HG03520 (cell line): ENCODE data around the gene PABPN1L.

ENCODE experiments used
- ATAC-seq: cut with Tn5 transposase; IDR thresholded peaks from one replicate; pipeline ENCODE4 v1.9.1; 2021; ENCODE audit warnings: mild to moderate bottlenecking, moderate library complexity; ENCODE audit not compliant: unreplicated experiment

PABPN1L gene

GRCh38 chr16:88884569-88885271 is 18.3 kb upstream of the PABPN1L start:
- no peak for ATAC-seq

- no peak for ATAC-seq
Measured at GRCh38 chr16:88883946-88884345, 17.5 kb upstream of the PABPN1L start.

- ATAC-seq: no peak
Measured at GRCh38 chr16:88883117-88883895, 16.8 kb upstream of the PABPN1L start.

GRCh38 chr16:88882358-88883030 is 16.0 kb upstream of the PABPN1L start:
- ATAC-seq: no peak

DNA sequence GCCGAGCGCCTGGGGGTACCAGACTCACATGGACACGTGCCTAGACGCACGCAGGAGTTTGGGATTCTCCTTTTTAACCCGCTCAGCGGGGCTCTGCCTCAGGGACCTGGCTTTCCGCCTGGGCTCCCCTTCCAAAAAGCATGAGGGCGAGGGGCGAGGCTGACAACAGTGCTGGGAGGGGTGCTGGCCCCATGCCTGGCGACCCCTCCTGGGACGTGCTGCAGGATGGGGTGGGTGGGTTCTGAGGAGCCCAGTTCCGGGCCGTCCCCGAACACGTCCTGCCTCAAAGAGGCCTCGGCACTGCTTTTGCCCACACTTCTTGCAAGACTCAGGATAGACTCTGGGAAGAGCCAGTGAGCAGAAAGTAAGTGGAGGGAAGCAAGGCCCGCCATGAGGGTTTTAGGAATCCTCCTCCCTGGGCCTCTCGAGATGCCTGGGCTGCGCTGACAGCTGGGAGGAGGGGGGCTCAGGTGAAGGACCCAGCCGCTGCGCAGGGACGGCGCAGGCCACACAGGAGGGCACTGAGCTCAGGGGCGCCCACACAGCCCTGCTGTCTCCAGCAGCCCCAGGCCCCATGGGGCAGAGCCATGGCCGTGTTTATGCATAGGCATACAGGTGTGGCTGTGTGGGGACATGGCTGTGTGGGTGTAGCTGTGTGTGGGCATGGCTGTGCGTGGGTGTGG is 15.4 kb upstream of the PABPN1L start:
- no peak for ATAC-seq

DNA sequence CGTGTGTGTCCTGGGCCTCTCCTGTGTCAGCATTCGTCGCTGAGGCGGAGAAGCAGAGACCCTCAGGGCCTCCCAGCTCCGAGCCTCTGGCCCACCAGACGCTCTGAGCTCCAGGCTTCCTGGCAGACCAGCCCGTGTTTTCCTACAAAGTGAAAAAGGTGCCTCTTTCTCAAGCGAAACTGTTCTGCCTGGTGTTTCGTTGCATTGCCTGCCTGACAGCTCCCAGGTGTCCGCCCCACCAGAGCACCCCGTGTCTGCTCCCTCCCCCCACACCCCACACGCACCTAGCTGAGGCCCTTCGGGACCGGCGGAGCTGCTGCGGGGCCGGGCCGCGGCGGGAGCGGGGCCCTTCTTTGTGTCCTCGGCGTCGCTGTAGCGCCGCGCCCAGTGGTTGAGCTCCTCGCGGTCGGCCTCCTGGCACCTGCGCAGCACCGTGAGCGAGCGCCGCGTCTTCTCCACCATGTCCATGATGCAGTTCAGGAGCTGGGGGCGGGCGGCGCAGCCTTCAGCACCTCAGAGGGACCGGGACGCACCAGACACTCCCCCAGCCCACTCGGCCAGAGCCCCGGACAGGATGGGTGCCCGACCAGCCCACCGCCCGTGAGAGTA is 14.7 kb upstream of the PABPN1L start:
- no peak for ATAC-seq

- no peak for ATAC-seq
Measured at GRCh38 chr16:88880226-88881006, 14.0 kb upstream of the PABPN1L start.

DNA sequence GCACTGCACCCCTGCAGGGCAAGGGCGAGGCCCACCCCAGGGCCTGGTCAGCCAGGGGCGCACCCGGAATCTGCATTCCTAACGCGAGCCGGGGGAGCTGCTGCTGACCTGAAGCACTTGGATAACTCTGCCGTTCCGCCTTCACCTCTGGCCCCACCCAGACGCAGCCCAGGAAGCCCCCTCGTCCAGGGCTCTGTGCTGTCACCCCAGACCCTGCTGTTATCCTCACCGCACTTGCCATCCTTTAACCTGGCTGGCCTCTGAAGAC is 13.3 kb upstream of the PABPN1L start:
- ATAC-seq: no peak

GRCh38 chr16:88878967-88879787 is 12.7 kb upstream of the PABPN1L start:
- ATAC-seq: no peak

GRCh38 chr16:88878356-88878755 is 11.9 kb upstream of the PABPN1L start:
- ATAC-seq: no peak

- no peak for ATAC-seq
Measured at GRCh38 chr16:88877564-88878289, 11.3 kb upstream of the PABPN1L start.

- no peak for ATAC-seq
Measured at GRCh38 chr16:88876942-88877526, 10.6 kb upstream of the PABPN1L start.

DNA sequence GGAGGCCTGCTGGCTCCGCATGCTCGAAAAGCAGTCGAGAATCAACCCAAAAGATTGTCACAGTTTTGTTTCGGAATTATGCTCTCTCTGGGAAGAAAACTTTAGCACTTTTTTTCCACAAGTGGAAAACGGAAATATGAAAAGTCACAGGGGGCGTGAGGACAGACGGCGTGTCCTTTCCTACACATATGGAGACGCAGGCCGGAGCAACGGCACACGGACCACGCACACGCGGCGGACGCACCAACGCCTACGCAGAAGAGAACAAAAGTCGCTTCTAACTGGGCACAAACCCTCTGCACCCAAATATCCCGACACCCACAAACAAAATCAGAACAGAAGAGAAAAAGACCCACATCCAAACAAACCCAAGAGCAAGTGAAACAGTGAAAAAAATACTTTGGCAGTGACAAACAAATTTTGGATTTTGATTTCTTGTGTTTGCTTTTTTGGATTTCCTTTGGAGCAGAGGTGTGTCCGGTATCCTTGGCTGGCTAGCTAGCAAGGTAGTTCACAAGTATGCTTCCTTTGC is 9.3 kb upstream of the PABPN1L start:
- no peak for ATAC-seq

GRCh38 chr16:88874938-88875599 is 8.6 kb upstream of the PABPN1L start:
- ATAC-seq: no peak

DNA sequence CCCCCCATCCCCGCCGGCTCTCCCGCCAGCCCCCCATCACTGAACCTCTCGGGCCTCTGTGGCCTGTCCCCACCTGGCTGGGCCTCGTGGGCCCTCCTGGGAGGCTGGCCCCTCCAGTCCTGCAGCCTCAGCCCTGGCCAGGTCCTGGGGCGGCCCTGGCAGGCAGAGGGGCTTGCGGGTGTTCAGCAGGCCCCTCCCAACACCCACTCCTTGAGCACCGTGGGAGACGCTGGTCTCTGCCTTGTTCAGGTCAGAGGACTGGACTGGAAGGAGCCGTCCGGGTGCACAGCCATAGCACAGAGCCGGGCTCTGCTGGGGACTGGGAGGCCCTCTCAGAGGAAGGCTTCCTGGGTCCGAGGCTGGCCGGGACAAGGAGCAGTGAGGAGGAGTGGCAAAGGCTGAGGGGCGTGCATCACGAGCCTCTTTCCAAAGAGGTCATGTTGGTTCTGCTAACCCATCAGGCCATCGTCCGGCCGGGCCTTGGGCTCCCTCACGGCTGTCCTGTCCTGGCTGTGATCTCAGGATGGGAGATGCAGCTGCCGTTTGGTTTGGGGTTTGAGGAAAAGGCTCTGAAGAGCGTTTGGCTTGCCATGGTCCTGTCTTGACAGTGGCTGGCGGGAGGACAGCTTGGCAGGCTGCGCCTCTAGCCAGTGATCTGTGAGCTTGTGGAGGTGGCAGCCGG is 6.3 kb upstream of the PABPN1L start:
- ATAC-seq: no peak

- no peak for ATAC-seq
Measured at GRCh38 chr16:88871730-88872416, 5.4 kb upstream of the PABPN1L start.

DNA sequence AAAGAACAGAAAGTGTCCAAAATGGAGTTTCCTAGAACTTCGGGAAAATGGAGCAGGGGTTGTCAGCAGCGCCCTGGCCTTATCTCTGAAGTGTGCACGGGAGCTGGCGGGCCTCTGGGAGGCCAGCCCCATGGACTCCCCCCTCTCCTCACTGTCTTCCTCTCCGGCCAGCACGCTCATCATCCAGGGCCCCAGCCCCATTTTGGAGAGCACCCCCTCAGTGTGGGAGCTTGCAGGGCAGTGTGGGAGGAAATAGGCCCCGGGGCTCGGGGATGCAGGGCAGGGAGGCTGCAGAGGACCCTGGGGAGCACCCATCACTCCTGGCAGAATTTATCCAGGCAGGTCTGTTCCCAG is 4.9 kb upstream of the PABPN1L start:
- no peak for ATAC-seq
